Activated CD4-positive, alpha-beta T cell treated with anti-CD3 and anti-CD28 coated beads, Interleukin-2, amount 50 U/mL, for 1 hour (primary cell): ENCODE measurements around the gene BET1L.
"Not testable (repeated sequence)": the region's sequence is repeated elsewhere in the genome, so short reads cannot be mapped to it uniquely, and the experiment has no call there.

Source experiments
- DNase-seq: peaks from one replicate; pipeline ENCODE4 v3.0.0-alpha.2; 2020

BET1L gene

GRCh38 chr11:207208-207862, at the start of gene BET1L, which contains the start of gene RIC8A:
Gene BET1L, minus strand, starts transcription at chr11:207399. Its CDS starts 78 bp downstream, at chr11:207321.
Gene RIC8A, plus strand, starts transcription at chr11:207708. Its CDS starts 1,147 bp downstream, at chr11:208855.
- peak; percentile 96 for DNase-seq

- DNase-seq, result no peak
These were observed 48.6 kb upstream of the BET1L start for GRCh38 chr11:255816-256215.

- DNase-seq, result no peak
These were observed 48.0 kb upstream of the BET1L start for GRCh38 chr11:255176-255575.

- no peak for DNase-seq
These were observed 46.7 kb upstream of the BET1L start for GRCh38 chr11:253886-254270.

- no peak for DNase-seq
These were observed 46.1 kb upstream of the BET1L start for GRCh38 chr11:253160-253885.

- DNase-seq, result no peak
These were observed 45.5 kb upstream of the BET1L start for GRCh38 chr11:252666-253065.

- DNase-seq, result no peak
These were observed 44.4 kb upstream of the BET1L start for GRCh38 chr11:251550-251949.

GRCh38 chr11:250740-251299, 43.6 kb upstream of the BET1L start:
- peak; percentile 84 for DNase-seq

- DNase-seq, result no peak
These were observed 43.1 kb upstream of the BET1L start for GRCh38 chr11:250274-250673.

- no peak for DNase-seq
These were observed 41.9 kb upstream of the BET1L start for GRCh38 chr11:249062-249461.

- no peak for DNase-seq
These were observed 37.2 kb upstream of the BET1L start for GRCh38 chr11:244376-244775.

- DNase-seq, result no peak
These were observed 34.4 kb upstream of the BET1L start for GRCh38 chr11:241634-242033.

- no peak for DNase-seq
These were observed 33.1 kb upstream of the BET1L start for GRCh38 chr11:240315-240714.

GRCh38 chr11:238346-238745, 31.1 kb upstream of the BET1L start:
- not testable (repeated sequence) for DNase-seq

- peak; percentile 85 for DNase-seq
These were observed 29.9 kb upstream of the BET1L start, which contains the start of gene PSMD13 for GRCh38 chr11:236774-237767. Gene PSMD13, plus strand, starts transcription at chr11:236976. Its CDS starts 74 bp downstream, at chr11:237050.

GRCh38 chr11:235997-236773, 29.0 kb upstream of the BET1L start, which contains the start of gene SIRT3:
Gene SIRT3, minus strand, starts transcription at chr11:236342. Its CDS starts 14 bp downstream, at chr11:236328.
- DNase-seq, result peak; percentile 85

GRCh38 chr11:235609-235996, 28.4 kb upstream of the BET1L start:
- peak; percentile 64 for DNase-seq

GRCh38 chr11:235180-235579, 28.0 kb upstream of the BET1L start:
- no peak for DNase-seq

GRCh38 chr11:232783-233565, 25.8 kb upstream of the BET1L start:
- no peak for DNase-seq

- DNase-seq, result no peak
These were observed 23.2 kb upstream of the BET1L start for GRCh38 chr11:230431-230830.

- no peak for DNase-seq
These were observed 20.7 kb upstream of the BET1L start for GRCh38 chr11:227824-228379.
